Astrocyte (in vitro differentiated cells and primary cell): ENCODE results near the gene C13orf46.

Source experiments
- CTCF ChIP-seq: IDR thresholded peaks from 2 replicates; pipeline ENCODE4 v1.5.1; 2011; ENCODE audit warnings: low read depth, mild to moderate bottlenecking, inconsistent platforms, low read length, moderate library complexity; ENCODE audit not compliant: insufficient read depth
- EZH2 ChIP-seq: IDR thresholded peaks from 2 replicates; pipeline ENCODE4 v1.6.1; 2012; ENCODE audit warnings: mild to moderate bottlenecking, low read length, inconsistent platforms; ENCODE audit not compliant: insufficient read depth

GRCh38 chr13:114019367-114019766, 45.5 kb upstream of the C13orf46 start:
- TF ChIP-seq CTCF, result no peak
- no peak for TF ChIP-seq EZH2
